ENCODE data around the gene ZNF577. TPM values are rescaled to one million over a fixed set of nuclear protein-coding genes. Genes with fewer than 3 reads are reported as not detected.

Gene ZNF577
- total and polyA plus RNA-seq, 8 donors = 2.9 to 53.0 (median 6.1) TPM

- peaks cover 0 to 5% (median 0%) of the 10 kb centered on the region in 4 donors for H3K27me3 ChIP-seq
- no peaks in the 10 kb centered on the region for H3K9me3 ChIP-seq
- H3K27ac ChIP-seq = no peak overlapping the region
- intact Hi-C loops (cut with DNase I) = no loop called here
- no peak for FAIRE-seq
- H3K4me3 ChIP-seq = peak overlapping the region in 1 of 4 donors; percentile 71
- DNase-seq = no peak
- ATAC-seq = peak in 1 of 4 donors; percentile 5
- 41 to 42% methylated on average over 3 of the region's 3 CpGs for WGBS, 2 donors
- no peaks in the 10 kb centered on the region for H3K36me3 ChIP-seq
- no peak for TF ChIP-seq CTCF (IDR thresholded peaks at IDR 0.05)
- peaks cover 0 to 8% (median 0%) of the 10 kb centered on the region in 3 donors for H3K4me1 ChIP-seq
Observed at GRCh38 chr19:51905206-51905605, 17.5 kb upstream of the ZNF577 start.

GRCh38 chr19:51904331-51905165, 16.8 kb upstream of the ZNF577 start, which contains the start of gene ZNF649:
Gene ZNF649 (minus strand): TSS chr19:51905017. CDS start chr19:51900107, 4,910 bp downstream.
- intact Hi-C loops (cut with DNase I) = no loop called here
- FAIRE-seq (peak; percentile 49), ATAC-seq (peak; percentile 100), DNase-seq (peak; percentile 82 to 95 (median 86))
- Histone ChIP-seq H3K27ac (peak within 1 kb of the TSS; percentile 30 to 78 (median 55)), H3K36me3 (peaks cover 1 to 4% (median 2%) of the 10 kb centered on the region in 3 donors), H3K4me1 (peaks cover 0 to 8% (median 0%) of the 10 kb centered on the region in 3 donors), H3K9me3 (no peaks in the 10 kb centered on the region), H3K4me3 (peak within 1 kb of the TSS; percentile 54 to 82 (median 66)), H3K27me3 (peaks cover 0 to 5% (median 0%) of the 10 kb centered on the region in 4 donors)
- WGBS, 2 donors = 0 to 1% methylated on average over 43 of the region's 43 CpGs
- no peak for TF ChIP-seq CTCF (IDR thresholded peaks at IDR 0.05)

GRCh38 chr19:51903192-51903591, 15.4 kb upstream of the ZNF577 start:
- TF ChIP-seq CTCF (IDR thresholded peaks at IDR 0.05) = no peak
- FAIRE-seq = no peak
- Histone ChIP-seq H3K27me3 (peaks cover 0 to 5% (median 0%) of the 10 kb centered on the region in 4 donors), H3K9me3 (no peaks in the 10 kb centered on the region), H3K4me3 (peak overlapping the region in 3 of 4 donors; percentile 54 to 82 (median 71)), H3K27ac (no peak overlapping the region), H3K4me1 (peaks cover 0 to 8% (median 0%) of the 10 kb centered on the region in 3 donors), H3K36me3 (peaks cover 6 to 17% (median 14%) of the 10 kb centered on the region in 3 donors)
- no peak for DNase-seq
- intact Hi-C loops (cut with DNase I) = no loop called here
- ATAC-seq = no peak
- 81 to 82% methylated on average over 8 of the region's 8 CpGs for WGBS, 2 donors

- no peak for FAIRE-seq
- no peak overlapping the region for H3K27ac ChIP-seq
- no peak for DNase-seq
- no peaks in the 10 kb centered on the region for H3K9me3 ChIP-seq
- WGBS, 2 donors = 92 to 94% methylated on average over 4 of the region's 4 CpGs
- intact Hi-C loops (cut with DNase I) = no loop called here
- no peak for TF ChIP-seq CTCF (IDR thresholded peaks at IDR 0.05)
- peaks cover 0 to 8% (median 0%) of the 10 kb centered on the region in 3 donors for H3K4me1 ChIP-seq
- peaks cover 6 to 26% (median 15%) of the 10 kb centered on the region in 3 donors for H3K36me3 ChIP-seq
- no peak overlapping the region for H3K4me3 ChIP-seq
- peaks cover 0 to 5% (median 0%) of the 10 kb centered on the region in 4 donors for H3K27me3 ChIP-seq
- no peak for ATAC-seq
Observed at GRCh38 chr19:51901860-51902259, 14.1 kb upstream of the ZNF577 start.

Measured in pancreas (tissue), 10 donors.